GM12892 (cell line): ENCODE results near the gene SYNE4.

ENCODE experiments used
- POLR2A ChIP-seq: IDR thresholded peaks from 2 replicates; pipeline ENCODE4 v1.6.1; 2011; ENCODE audit warnings: low read depth, low read length, control low read depth
- POLR2AphosphoS5 ChIP-seq: IDR thresholded peaks from 2 replicates; pipeline ENCODE4 v1.6.1; 2011; ENCODE audit warnings: low read depth, low read length, control low read depth

DNA sequence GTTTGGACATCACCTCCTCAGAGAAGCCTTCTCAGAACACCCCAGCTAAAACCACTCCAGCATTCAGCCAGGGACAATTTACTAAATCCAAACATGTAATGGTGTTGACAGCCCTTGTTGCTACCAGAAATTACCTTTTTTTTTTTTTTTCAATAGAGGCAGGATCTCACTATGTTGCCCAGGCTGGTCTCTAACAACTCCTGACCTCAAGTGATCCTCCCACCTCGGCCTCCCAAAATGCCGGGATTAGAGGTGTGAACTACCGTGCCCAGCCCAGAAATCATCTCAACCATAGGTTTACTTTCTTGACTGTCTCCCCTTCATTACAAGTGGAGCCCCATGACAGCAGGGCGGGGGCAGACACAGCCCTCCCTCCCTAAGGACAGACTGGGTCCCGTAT lies 14.8 kb upstream of the SYNE4 start:
- no peak for TF ChIP-seq POLR2A
- no peak for TF ChIP-seq POLR2AphosphoS5
